Measurements from ENCODE around the gene UNG.
"Not testable (repeated sequence)": the region's sequence is repeated elsewhere in the genome, so short reads cannot be mapped to it uniquely, and the experiment has no call there.

The UNG gene

GRCh38 chr12:109097435-109098182 lies at the start of gene UNG:
TSS of gene UNG (plus strand) at chr12:109097597. CDS start at chr12:109097680, 83 bp downstream.
- Histone ChIP-seq H4K20me1 (ENCODE audit: insufficient read depth, low read length) (no peaks in the 10 kb centered on the region), H2AFZ (ENCODE audit: low read length) (peak within 1 kb of the TSS; percentile 86), H3K9ac (ENCODE audit: low read length) (peak within 1 kb of the TSS; percentile 88), H3F3A (ENCODE audit: insufficient read depth, low read length) (peaks cover 11% of the 10 kb centered on the region), H3K4me3 (ENCODE audit: low read length) (peak within 1 kb of the TSS; percentile 82), H3K9me2 (replicated peaks; ENCODE audit: insufficient read depth, low read length) (no peaks in the 10 kb centered on the region), H3K79me2 (ENCODE audit: low read length) (peaks cover 50% of the 10 kb centered on the region), H3K4me2 (ENCODE audit: low read depth, low read length) (peak within 1 kb of the TSS; percentile 89), H3K27ac (ENCODE audit: low read length) (peak within 1 kb of the TSS; percentile 67; the same call in 1 of the 2 replicates), H3K36me3 (replicated peaks; ENCODE audit: insufficient read depth, low read length) (peaks cover 9% of the 10 kb centered on the region; the same call in 1 of the 2 replicates), H3K27me3 (replicated peaks; ENCODE audit: insufficient read depth, low read length) (no peaks in the 10 kb centered on the region), H3K4me1 (ENCODE audit: low read length) (peaks cover 26% of the 10 kb centered on the region), H3K9me3 (replicated peaks; ENCODE audit: insufficient read depth, low read length) (no peaks in the 10 kb centered on the region)
- peak; percentile 97 for DNase-seq
- TF ChIP-seq EZH2 (optimal IDR thresholded peaks at IDR 0.05; ENCODE audit: low read depth, low read length) (no peak), CTCF (IDR thresholded peaks at IDR 0.05; ENCODE audit: low read length) (no peak), EZH2phosphoT487 (IDR thresholded peaks at IDR 0.05; ENCODE audit: low read length) (no peak)

GRCh38 chr12:109048706-109049105 lies 48.7 kb upstream of the UNG start:
- not testable (repeated sequence) for DNase-seq; H3K79me2 ChIP-seq (ENCODE audit: low read length); H3K9ac ChIP-seq (ENCODE audit: low read length); H3K4me1 ChIP-seq (ENCODE audit: low read length); H4K20me1 ChIP-seq (ENCODE audit: insufficient read depth, low read length); H3K27ac ChIP-seq (ENCODE audit: low read length); H3K36me3 ChIP-seq (replicated peaks; ENCODE audit: insufficient read depth, low read length); H3K4me2 ChIP-seq (ENCODE audit: low read depth, low read length); H3K27me3 ChIP-seq (replicated peaks; ENCODE audit: insufficient read depth, low read length); H3K4me3 ChIP-seq (ENCODE audit: low read length); H3K9me3 ChIP-seq (replicated peaks; ENCODE audit: insufficient read depth, low read length); H2AFZ ChIP-seq (ENCODE audit: low read length); H3K9me2 ChIP-seq (replicated peaks; ENCODE audit: insufficient read depth, low read length)
- peaks cover 11% of the 10 kb centered on the region for H3F3A ChIP-seq (ENCODE audit: insufficient read depth, low read length)

GRCh38 chr12:109049794-109050193 lies 47.6 kb upstream of the UNG start:
- not testable (repeated sequence) for H3K27me3 ChIP-seq (replicated peaks; ENCODE audit: insufficient read depth, low read length); DNase-seq; H3K36me3 ChIP-seq (replicated peaks; ENCODE audit: insufficient read depth, low read length); H2AFZ ChIP-seq (ENCODE audit: low read length); H3K4me1 ChIP-seq (ENCODE audit: low read length); H4K20me1 ChIP-seq (ENCODE audit: insufficient read depth, low read length); H3K9ac ChIP-seq (ENCODE audit: low read length); H3K79me2 ChIP-seq (ENCODE audit: low read length); H3K9me2 ChIP-seq (replicated peaks; ENCODE audit: insufficient read depth, low read length); H3K4me2 ChIP-seq (ENCODE audit: low read depth, low read length); H3K4me3 ChIP-seq (ENCODE audit: low read length); H3K9me3 ChIP-seq (replicated peaks; ENCODE audit: insufficient read depth, low read length); H3K27ac ChIP-seq (ENCODE audit: low read length)
- H3F3A ChIP-seq (ENCODE audit: insufficient read depth, low read length): peaks cover 21% of the 10 kb centered on the region

GRCh38 chr12:109052097-109052413 lies 45.3 kb upstream of the UNG start:
- no peak for DNase-seq
- peak overlapping the region; percentile 78 for H3K4me3 ChIP-seq (ENCODE audit: low read length)
- peaks cover 21% of the 10 kb centered on the region for H3F3A ChIP-seq (ENCODE audit: insufficient read depth, low read length)
- H3K9me2 ChIP-seq (replicated peaks; ENCODE audit: insufficient read depth, low read length): no peaks in the 10 kb centered on the region
- peak overlapping the region; percentile 76; the same call in 1 of the 2 replicates for H3K9ac ChIP-seq (ENCODE audit: low read length)
- peak overlapping the region; percentile 84 for H2AFZ ChIP-seq (ENCODE audit: low read length)
- peak overlapping the region; percentile 65 for H3K4me2 ChIP-seq (ENCODE audit: low read depth, low read length)
- no peaks in the 10 kb centered on the region for H3K36me3 ChIP-seq (replicated peaks; ENCODE audit: insufficient read depth, low read length)
- H3K79me2 ChIP-seq (ENCODE audit: low read length): peaks cover 14% of the 10 kb centered on the region
- peaks cover 5% of the 10 kb centered on the region for H3K4me1 ChIP-seq (ENCODE audit: low read length)
- TF ChIP-seq EZH2phosphoT487 (IDR thresholded peaks at IDR 0.05; ENCODE audit: low read length) (no peak), EZH2 (optimal IDR thresholded peaks at IDR 0.05; ENCODE audit: low read depth, low read length) (no peak), CTCF (IDR thresholded peaks at IDR 0.05; ENCODE audit: low read length) (no peak)
- no peaks in the 10 kb centered on the region for H3K27me3 ChIP-seq (replicated peaks; ENCODE audit: insufficient read depth, low read length)
- no peaks in the 10 kb centered on the region for H4K20me1 ChIP-seq (ENCODE audit: insufficient read depth, low read length)
- no peaks in the 10 kb centered on the region for H3K9me3 ChIP-seq (replicated peaks; ENCODE audit: insufficient read depth, low read length)
- H3K27ac ChIP-seq (ENCODE audit: low read length): peak overlapping the region; percentile 73; the same call in 1 of the 2 replicates
